Esophagus squamous epithelium (tissue), 4 donors: ENCODE results near the gene TTC28.

Experiments
- CTCF ChIP-seq, 6 experiments: fragments of 450-650 bp in 4 of 6; fragments of 200-600 bp in 2 of 6; sonication (generic) in 2 of 6; IDR thresholded peaks; one replicate each; pipeline ENCODE4 v1.5.1; 2016 to 2019; ENCODE audit warnings: antibody characterized with exemption in 6 of 6, mild to moderate bottlenecking in 4 of 6, moderate library complexity in 4 of 6
- POLR2A ChIP-seq, 4 donors: fragments of 450-650 bp; IDR thresholded peaks; one replicate each; pipeline ENCODE4 v1.6.1; 2017; ENCODE audit warnings: antibody characterized with exemption in 4 of 4, mild to moderate bottlenecking in 4 of 4, moderate library complexity in 3 of 4

DNA sequence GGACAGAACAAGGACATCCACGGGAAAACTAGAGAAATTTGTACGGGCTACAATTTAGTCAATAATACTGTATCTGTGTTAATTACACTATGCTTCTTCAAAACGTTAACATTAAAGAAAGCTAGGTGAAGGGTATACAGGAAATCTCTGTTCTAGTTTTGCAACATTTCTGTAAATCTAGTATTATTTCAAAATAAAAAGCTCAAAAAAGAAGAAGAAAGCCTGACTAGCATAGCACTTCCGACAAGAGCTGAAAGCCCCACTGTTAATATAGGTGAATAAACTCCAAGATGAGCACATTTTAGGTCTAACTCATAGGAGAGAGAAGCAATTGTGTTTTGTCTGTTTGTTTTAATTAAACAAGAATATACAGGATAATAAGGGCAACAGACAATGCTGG lies 299.7 kb downstream of the TTC28 start:
- TF ChIP-seq CTCF (IDR thresholded peaks at IDR 0.05) = no peak
- no peak for TF ChIP-seq POLR2A (IDR thresholded peaks at IDR 0.05)
